ENCODE results near the gene AP2A1.

AP2A1 gene

GRCh38 chr19:49758292-49758691 lies 8.5 kb upstream of the AP2A1 start:
- Histone ChIP-seq H3K4me2 (ENCODE audit: low read length) (no peak overlapping the region), H3K36me3 (replicated peaks; ENCODE audit: low read depth, low read length) (no peaks in the 10 kb centered on the region), H3K9me3 (ENCODE audit: insufficient read depth, low read length) (no peaks in the 10 kb centered on the region; the same call in 1 of the 2 replicates), H3K27me3 (ENCODE audit: low read depth, low read length) (no peaks in the 10 kb centered on the region), H4K20me1 (ENCODE audit: insufficient read depth, low read length) (no peaks in the 10 kb centered on the region), H3K9ac (ENCODE audit: low read length) (no peak overlapping the region), H3K79me2 (ENCODE audit: low read length) (no peaks in the 10 kb centered on the region), H3K4me1 (ENCODE audit: low read length) (no peaks in the 10 kb centered on the region), H3K27ac (ENCODE audit: low read length) (no peak overlapping the region), H2AFZ (ENCODE audit: low read depth, low read length) (no peak overlapping the region), H3K4me3 (ENCODE audit: low read length) (no peak overlapping the region)
- TF ChIP-seq, protein P1, sequence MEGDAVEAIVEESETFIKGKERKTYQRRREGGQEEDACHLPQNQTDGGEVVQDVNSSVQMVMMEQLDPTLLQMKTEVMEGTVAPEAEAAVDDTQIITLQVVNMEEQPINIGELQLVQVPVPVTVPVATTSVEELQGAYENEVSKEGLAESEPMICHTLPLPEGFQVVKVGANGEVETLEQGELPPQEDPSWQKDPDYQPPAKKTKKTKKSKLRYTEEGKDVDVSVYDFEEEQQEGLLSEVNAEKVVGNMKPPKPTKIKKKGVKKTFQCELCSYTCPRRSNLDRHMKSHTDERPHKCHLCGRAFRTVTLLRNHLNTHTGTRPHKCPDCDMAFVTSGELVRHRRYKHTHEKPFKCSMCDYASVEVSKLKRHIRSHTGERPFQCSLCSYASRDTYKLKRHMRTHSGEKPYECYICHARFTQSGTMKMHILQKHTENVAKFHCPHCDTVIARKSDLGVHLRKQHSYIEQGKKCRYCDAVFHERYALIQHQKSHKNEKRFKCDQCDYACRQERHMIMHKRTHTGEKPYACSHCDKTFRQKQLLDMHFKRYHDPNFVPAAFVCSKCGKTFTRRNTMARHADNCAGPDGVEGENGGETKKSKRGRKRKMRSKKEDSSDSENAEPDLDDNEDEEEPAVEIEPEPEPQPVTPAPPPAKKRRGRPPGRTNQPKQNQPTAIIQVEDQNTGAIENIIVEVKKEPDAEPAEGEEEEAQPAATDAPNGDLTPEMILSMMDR (IDR thresholded peaks at IDR 0.05; ENCODE audit: low read depth, low read length) = no peak

DNA sequence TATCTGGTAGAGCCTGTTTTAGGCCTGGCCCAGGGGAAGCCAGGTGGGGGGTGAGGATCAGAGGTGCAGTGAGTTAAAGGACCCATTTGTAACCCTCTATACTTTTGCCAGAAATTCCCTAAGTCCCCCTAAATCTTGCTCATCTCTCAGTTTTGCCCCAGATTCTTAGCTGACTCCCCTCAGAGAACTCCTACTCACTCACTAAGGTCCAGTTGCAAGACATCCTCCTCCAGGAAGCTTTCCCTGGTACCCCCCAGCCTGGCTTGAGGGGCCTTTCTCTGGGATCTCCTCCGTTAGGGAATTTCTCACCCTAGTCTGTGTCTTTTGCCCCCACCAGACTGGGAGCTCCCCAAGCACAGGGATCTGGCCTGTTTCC lies 5.6 kb upstream of the AP2A1 start:
- Histone ChIP-seq H3K79me2 (ENCODE audit: low read length) (no peaks in the 10 kb centered on the region), H2AFZ (ENCODE audit: low read depth, low read length) (no peak overlapping the region), H3K4me1 (ENCODE audit: low read length) (peaks cover 7% of the 10 kb centered on the region), H3K4me3 (ENCODE audit: low read length) (no peak overlapping the region), H3K36me3 (replicated peaks; ENCODE audit: low read depth, low read length) (no peaks in the 10 kb centered on the region), H4K20me1 (ENCODE audit: insufficient read depth, low read length) (no peaks in the 10 kb centered on the region), H3K9ac (ENCODE audit: low read length) (no peak overlapping the region), H3K9me3 (ENCODE audit: insufficient read depth, low read length) (no peaks in the 10 kb centered on the region; the same call in 1 of the 2 replicates), H3K4me2 (ENCODE audit: low read length) (no peak overlapping the region), H3K27ac (ENCODE audit: low read length) (no peak overlapping the region), H3K27me3 (ENCODE audit: low read depth, low read length) (no peaks in the 10 kb centered on the region)
- no peak for TF ChIP-seq EZH2phosphoT487 (IDR thresholded peaks at IDR 0.05; ENCODE audit: low read depth)
- TF ChIP-seq, protein P1 (IDR thresholded peaks at IDR 0.05; ENCODE audit: low read depth, low read length) = no peak

DNA sequence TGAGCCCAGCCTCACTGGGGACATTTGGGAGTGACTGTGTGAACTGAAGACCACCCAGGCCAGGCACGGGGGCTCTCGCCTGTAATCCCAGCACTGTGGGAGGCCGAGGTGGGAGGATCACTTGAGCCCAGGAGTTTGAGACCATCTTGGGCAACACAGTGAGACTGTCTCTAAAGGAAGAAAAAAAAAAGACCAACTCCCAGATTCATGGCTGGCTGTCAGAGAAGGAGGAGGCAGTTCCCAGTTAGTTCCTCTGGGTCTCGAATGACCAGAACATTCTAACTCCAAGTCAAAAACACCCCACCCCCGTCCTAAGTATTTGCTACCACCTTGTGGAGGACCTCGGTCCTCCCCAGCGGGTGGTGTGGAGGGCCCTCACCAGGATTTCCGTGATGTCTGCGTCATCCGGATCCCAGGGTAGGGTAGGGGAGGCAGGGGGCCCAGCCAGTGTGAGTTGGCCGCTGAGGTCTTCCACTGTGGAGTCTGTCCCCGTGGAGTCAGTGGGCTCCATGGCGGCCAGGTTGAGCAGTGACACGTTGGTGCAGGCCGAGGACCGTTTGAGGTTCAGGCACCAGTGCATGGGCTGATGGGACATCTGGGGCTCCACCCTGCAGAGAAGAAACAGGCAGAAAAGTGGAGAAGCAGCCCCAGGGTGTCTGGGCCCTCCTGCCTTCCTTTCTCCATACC lies 5.0 kb upstream of the AP2A1 start:
- H3K4me1 ChIP-seq (ENCODE audit: low read length) = peaks cover 7% of the 10 kb centered on the region
- no peak overlapping the region for H2AFZ ChIP-seq (ENCODE audit: low read depth, low read length)
- no peak overlapping the region for H3K4me3 ChIP-seq (ENCODE audit: low read length)
- H3K4me2 ChIP-seq (ENCODE audit: low read length) = no peak overlapping the region
- TF ChIP-seq, protein P1 (IDR thresholded peaks at IDR 0.05; ENCODE audit: low read depth, low read length) = peak; percentile 36
- TF ChIP-seq EZH2phosphoT487 (IDR thresholded peaks at IDR 0.05; ENCODE audit: low read depth) = no peak
- no peaks in the 10 kb centered on the region for H3K27me3 ChIP-seq (ENCODE audit: low read depth, low read length)
- H4K20me1 ChIP-seq (ENCODE audit: insufficient read depth, low read length) = no peaks in the 10 kb centered on the region
- no peaks in the 10 kb centered on the region for H3K9me3 ChIP-seq (ENCODE audit: insufficient read depth, low read length)
- no peak overlapping the region for H3K9ac ChIP-seq (ENCODE audit: low read length)
- H3K27ac ChIP-seq (ENCODE audit: low read length) = no peak overlapping the region
- H3K79me2 ChIP-seq (ENCODE audit: low read length) = no peaks in the 10 kb centered on the region
- H3K36me3 ChIP-seq (replicated peaks; ENCODE audit: low read depth, low read length) = no peaks in the 10 kb centered on the region

DNA sequence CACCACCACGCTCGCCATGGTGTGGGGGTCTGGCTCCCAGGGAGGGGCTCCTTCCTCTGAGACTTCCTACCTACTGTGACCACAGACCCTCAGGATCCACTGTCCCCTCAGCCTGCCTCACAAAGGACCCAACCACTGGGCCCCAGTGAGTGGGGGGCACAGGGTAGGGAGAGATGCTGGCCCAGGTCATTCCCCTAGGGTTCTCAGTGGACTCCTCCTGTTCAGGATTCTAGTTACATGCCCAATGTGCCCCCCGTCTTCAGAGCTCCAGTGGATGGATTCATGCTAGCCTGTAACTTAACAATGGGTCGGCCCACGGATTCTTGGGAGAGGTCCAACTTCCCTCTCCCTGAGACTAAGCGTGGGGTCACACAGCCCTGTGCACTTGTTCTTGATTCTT lies 3.6 kb upstream of the AP2A1 start, which contains the start of gene TSKS:
TSS of gene TSKS (minus strand) at position 77 of the 400 bp plus-strand sequence. CDS start at position 18, 59 bp downstream.
- Histone ChIP-seq H4K20me1 (ENCODE audit: insufficient read depth, low read length) (peaks cover 2% of the 10 kb centered on the region; the same call in 1 of the 2 replicates), H3K36me3 (replicated peaks; ENCODE audit: low read depth, low read length) (no peaks in the 10 kb centered on the region), H3K79me2 (ENCODE audit: low read length) (peaks cover 12% of the 10 kb centered on the region), H3K9me3 (ENCODE audit: insufficient read depth, low read length) (no peaks in the 10 kb centered on the region), H3K4me3 (ENCODE audit: low read length) (no peak within 1 kb of the TSS), H3K4me2 (ENCODE audit: low read length) (no peak within 1 kb of the TSS), H3K4me1 (ENCODE audit: low read length) (peaks cover 14% of the 10 kb centered on the region), H2AFZ (ENCODE audit: low read depth, low read length) (no peak within 1 kb of the TSS), H3K9ac (ENCODE audit: low read length) (no peak within 1 kb of the TSS), H3K27me3 (ENCODE audit: low read depth, low read length) (no peaks in the 10 kb centered on the region), H3K27ac (ENCODE audit: low read length) (no peak within 1 kb of the TSS)
- TF ChIP-seq, protein P1 (IDR thresholded peaks at IDR 0.05; ENCODE audit: low read depth, low read length) = no peak
- no peak for TF ChIP-seq EZH2phosphoT487 (IDR thresholded peaks at IDR 0.05; ENCODE audit: low read depth)
